GM18873 (cell line): ENCODE measurements around the gene RPRD1B.
"Not testable (repeated sequence)": the region's sequence is repeated elsewhere in the genome, so short reads cannot be mapped to it uniquely, and the experiment has no call there.

ENCODE experiments used
- ATAC-seq: cut with Tn5 transposase; IDR thresholded peaks from one replicate; pipeline ENCODE4 v1.9.1; 2021; ENCODE audit warnings: mild to moderate bottlenecking, moderate library complexity, moderate number of reproducible peaks; ENCODE audit not compliant: unreplicated experiment, low FRiP score

The RPRD1B gene

GRCh38 chr20:38095017-38095686 lies 61.6 kb downstream of the RPRD1B start:
- ATAC-seq = no peak

GRCh38 chr20:38098952-38099351 lies 65.4 kb downstream of the RPRD1B start:
- no peak for ATAC-seq

- not testable (repeated sequence) for ATAC-seq
Observed at GRCh38 chr20:38102206-38102605, 68.7 kb downstream of the RPRD1B start.

- no peak for ATAC-seq
Observed at GRCh38 chr20:38104285-38104684, 70.7 kb downstream of the RPRD1B start.

- ATAC-seq = no peak
Observed at GRCh38 chr20:38106461-38106860, 72.9 kb downstream of the RPRD1B start.

GRCh38 chr20:38107386-38107785 lies 73.8 kb downstream of the RPRD1B start:
- ATAC-seq = not testable (repeated sequence)

GRCh38 chr20:38107916-38108315 lies 74.4 kb downstream of the RPRD1B start:
- not testable (repeated sequence) for ATAC-seq

GRCh38 chr20:38108438-38108985 lies 75.0 kb downstream of the RPRD1B start:
- no peak for ATAC-seq

- ATAC-seq = no peak
Observed at GRCh38 chr20:38108986-38109541, 75.5 kb downstream of the RPRD1B start.

- no peak for ATAC-seq
Observed at GRCh38 chr20:38109591-38110524, 76.3 kb downstream of the RPRD1B start.

GRCh38 chr20:38110525-38111178 lies 77.1 kb downstream of the RPRD1B start:
- ATAC-seq = no peak

GRCh38 chr20:38111366-38112232 lies 78.1 kb downstream of the RPRD1B start:
- no peak for ATAC-seq

GRCh38 chr20:38112261-38112929 lies 78.8 kb downstream of the RPRD1B start:
- ATAC-seq = no peak

GRCh38 chr20:38112930-38113294 lies 79.4 kb downstream of the RPRD1B start:
- no peak for ATAC-seq

GRCh38 chr20:38113401-38114325 lies 80.1 kb downstream of the RPRD1B start:
- ATAC-seq = no peak

- ATAC-seq = no peak
Observed at GRCh38 chr20:38114353-38114791, 80.8 kb downstream of the RPRD1B start.

- ATAC-seq = no peak
Observed at GRCh38 chr20:38115205-38115604, 81.7 kb downstream of the RPRD1B start.

GRCh38 chr20:38115896-38116295 lies 82.3 kb downstream of the RPRD1B start:
- ATAC-seq = no peak
